Activated CD4-positive, CD25-positive, alpha-beta regulatory T cell treated with anti-CD3 and anti-CD28 coated beads, Interleukin-2, amount 50 U/mL, for 24 hours (primary cell): Measurements from ENCODE around the gene ATP6V1B1.

ENCODE experiments used
- ATAC-seq, 2 donors: fragments of 150-1000 bp; cut with Tn5 transposase; one replicate each; pipeline ENCODE4 v1.10.0; 2021; ENCODE audit warnings: mild to moderate bottlenecking in 1 of 2, moderate library complexity in 1 of 2

ATP6V1B1 gene

DNA sequence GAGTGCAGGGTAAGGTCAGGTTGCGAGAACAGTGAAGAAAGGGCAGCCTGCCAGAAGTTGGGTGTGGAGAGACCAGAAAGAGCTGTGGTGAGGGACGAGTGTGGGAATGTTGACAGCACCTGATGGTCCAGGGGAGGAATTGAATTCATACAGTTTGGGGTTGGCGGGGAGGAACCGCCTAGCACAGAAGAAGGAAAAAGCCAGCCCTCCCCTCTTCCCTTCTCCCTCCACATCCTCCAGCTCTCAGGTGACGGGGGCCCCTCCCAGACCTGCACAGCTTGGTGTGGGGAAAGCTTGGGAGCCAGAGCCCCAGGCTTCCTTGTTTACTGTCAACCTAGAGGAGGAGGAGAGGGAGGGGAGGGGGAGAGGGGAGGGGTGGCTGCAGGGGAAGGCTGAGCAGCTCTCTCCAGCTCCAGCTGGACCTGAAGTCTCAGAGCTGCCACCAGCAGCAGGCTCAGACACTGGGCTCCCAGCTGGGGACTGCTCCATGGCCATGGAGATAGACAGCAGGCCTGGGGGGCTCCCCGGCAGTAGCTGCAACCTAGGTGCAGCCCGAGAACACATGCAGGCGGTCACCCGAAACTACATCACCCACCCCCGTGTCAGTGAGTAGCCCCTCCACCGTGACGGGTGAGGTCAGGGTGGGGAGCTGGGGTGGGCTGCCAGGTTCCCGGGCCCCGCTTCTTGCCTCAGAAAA, at the start of gene ATP6V1B1:
ATP6V1B1 (plus strand) TSS at position 433 of the 697 bp plus-strand sequence; CDS start at position 488, 55 bp downstream.
- no peak for ATAC-seq

DNA sequence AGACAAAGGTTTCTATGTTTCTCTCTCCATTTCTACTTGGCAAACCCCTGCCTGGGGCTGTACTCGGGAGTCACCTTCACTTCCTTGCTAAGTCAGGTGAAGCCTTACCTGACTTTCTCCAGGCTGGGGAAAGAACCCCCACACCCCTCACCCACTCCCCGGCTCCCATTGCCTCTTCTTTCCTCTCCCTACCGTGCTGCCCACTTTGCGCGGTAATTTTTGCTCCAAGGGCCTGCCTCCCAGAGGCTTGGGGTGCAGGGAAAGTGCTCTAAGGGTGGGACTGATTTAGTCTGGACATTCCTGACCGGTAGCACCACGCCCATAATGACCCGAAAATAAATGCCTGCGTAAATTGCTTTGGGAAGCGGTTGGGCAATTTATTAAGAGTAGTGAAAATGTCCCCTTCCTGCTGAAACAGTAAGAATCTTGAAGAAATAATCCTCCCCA, 49.1 kb upstream of the ATP6V1B1 start:
- no peak for ATAC-seq

DNA sequence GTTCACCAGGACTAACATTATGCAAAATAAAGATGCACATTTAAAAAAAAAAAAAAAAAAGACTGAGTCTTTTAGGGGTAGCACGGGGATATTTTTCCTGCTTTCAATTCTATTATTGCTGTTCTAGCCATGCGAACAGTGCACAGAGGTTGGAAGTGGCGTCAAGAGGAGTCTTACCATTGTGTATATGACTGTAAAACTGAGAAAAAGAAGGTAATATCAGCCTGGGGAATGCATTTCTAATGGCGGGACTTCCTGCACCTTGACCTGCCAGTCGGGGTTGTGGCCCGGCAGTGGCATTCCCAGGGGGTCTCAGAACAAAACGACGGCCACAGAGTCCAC, 48.5 kb upstream of the ATP6V1B1 start:
- no peak for ATAC-seq

DNA sequence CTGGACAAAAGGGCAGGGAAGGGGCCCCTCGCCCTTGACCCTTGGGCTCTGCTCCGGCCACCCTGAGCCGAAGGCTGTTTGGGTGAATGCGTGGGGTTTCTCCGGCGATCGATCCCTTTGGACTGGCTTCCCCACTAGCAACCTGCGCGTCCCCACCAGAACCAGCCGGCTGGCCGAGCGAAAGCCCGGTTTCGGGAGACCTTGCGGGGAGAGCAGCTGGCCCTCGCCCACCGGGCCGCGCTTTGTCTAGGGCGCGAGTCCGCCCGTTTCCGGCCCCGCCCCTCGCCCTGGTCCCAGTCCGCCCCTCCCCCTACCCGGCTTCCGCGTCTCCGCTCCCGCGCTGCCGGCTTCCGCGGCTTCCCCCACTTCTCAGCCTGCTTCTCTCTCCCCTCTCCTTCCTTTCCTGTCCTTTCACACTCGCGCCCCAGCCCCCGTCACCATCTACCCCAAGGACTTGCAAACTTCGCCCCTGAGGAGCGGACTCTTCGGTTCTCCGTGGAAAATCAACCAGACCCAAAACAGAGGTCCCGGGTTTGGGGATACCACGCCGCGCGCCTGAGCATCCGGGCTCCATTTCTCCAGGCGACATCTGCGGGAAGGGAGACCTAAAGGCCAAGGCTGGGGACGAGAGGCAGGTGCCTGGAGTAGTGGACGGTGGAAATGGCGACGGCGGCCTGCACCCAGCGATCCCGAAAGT, 48.0 kb upstream of the ATP6V1B1 start:
- ATAC-seq: no peak

GRCh38 chr2:70888366-70888922, 47.3 kb upstream of the ATP6V1B1 start:
- ATAC-seq: no peak

DNA sequence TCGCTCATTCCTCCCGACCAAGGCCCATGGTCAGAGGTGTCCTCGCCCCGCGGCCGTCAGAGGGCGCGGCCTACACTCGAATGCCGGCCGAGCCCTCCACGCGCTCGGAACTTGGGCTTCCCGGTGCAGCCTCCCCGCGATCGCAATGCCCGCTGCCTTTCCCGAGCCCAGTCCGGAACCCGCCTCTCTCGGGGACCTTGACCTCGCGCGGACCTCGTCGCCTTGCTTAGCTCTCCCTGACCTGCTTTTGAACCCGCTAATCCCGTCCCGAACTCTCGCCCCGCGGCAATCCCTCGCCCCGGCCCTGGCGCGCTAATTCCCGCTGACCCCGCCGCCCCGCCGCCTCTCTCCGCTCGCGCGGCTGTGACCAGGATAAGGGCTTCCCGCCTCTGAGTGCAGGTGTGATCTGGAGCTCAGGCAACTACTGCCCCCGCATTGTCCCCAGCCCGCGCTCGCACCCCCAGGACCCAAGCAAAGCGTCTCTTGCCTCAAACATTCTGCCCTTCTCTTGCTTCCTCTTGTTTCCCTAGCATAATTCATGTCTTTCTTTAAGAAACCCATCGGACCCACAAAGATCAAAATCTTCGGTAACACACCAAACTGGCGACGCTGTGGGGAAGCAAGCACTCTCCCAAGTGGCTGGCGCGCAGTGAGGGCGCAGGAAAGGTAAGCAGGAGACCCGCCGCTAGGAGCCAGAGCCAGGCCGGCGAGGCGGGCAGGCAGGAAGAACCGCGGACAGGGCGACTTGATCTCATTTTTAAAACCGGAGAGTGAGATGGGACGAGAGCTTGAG, 46.6 kb upstream of the ATP6V1B1 start:
- no peak for ATAC-seq

DNA sequence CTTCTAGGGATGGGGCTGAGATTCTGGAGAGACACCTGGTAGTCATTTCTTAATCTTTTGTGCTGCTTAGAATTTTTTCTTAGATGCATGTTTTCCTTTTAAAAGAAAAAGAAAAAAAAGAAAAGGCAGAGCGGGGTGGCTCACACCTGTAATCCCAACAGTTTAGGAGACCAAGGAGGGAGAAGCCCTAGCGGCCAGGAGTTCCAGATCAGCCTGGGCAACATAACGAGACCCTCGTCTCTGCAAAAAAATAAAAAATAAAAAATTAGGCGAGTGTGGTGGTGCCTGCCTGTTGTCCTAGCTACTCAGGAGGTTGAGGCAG, 46.0 kb upstream of the ATP6V1B1 start:
- no peak for ATAC-seq

- ATAC-seq: no peak
Measured at GRCh38 chr2:70890469-70891065, 45.1 kb upstream of the ATP6V1B1 start.

DNA sequence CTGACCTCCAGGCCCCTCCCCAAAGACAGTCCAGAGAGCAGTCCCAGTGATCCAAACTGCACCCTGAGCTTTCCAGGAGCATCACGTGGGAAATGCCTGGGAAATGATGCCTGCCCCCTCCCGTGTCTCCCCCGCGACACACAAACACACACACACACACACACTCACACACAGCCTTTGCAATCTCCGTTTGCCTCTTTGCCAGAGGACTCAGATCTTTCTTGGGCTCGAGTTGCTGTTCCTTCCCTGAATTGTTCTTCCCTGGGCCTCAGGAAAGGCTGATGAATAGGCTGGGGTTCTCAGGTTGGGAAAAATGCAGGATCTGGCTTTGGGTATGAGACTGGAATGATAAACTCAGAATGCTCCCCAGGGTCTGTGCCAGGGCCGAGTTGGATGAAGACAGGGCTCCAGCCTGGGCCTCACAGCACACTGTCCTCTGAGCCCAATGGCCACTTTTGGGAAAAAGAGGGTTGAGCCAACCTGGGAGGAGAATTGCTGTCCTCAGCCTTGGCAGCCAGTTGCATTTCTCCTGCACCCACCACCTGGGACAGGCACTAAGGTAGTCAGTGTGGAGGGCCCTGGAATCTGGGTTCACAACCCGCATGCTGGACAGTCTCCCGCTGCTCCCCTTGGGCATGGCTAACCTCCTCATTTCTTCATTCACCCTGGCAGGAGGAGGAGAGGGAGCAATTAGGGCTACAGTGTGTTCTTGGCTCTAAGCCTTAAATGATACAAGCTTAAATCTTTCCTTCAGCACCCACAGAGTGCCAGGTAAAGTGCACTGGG, 43.9 kb upstream of the ATP6V1B1 start:
- ATAC-seq: no peak

- ATAC-seq: no peak
Measured at GRCh38 chr2:70892750-70893149, 43.0 kb upstream of the ATP6V1B1 start.

- ATAC-seq: no peak
Measured at GRCh38 chr2:70893186-70893585, 42.5 kb upstream of the ATP6V1B1 start.

- no peak for ATAC-seq
Measured at GRCh38 chr2:70894765-70895164, 40.9 kb upstream of the ATP6V1B1 start.

- no peak for ATAC-seq
Measured at GRCh38 chr2:70895249-70895648, 40.5 kb upstream of the ATP6V1B1 start.

DNA sequence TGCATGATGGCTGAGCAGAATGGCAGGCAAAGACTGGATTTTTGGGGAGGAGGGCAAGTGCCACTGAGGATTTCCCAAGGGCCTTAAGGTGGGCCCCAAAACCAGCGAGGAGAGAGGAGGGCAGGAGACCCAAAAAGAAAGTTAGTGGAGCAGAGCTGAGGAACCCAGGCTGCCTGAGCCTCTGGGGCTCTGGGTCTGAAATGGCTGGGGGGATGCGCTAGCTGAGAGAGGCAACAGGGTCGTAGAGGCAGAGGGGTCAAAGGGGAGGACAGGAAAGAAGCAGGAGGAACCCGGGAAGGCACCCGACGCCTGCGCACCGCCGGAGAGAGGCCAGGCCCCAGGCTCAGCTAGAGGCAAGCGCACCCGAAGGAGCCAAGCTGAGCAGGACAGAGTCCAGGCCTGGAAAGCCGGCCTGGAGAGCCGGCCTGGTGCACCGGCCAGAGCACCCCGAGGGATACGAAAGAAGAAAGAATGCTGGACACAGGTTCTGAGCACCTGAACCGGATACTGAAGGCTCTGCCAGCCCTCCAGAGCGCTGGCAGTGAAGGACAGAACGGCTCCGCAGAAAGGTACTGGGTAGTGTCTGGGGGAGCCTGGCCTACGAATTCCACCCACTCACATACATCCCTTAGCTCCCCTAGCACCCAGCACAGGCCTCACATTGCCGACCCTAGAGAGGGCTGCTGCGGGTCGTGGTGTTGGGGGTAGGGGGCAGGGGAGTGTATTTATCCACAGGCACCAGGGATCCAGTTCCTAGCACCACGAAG, 39.5 kb upstream of the ATP6V1B1 start:
- ATAC-seq: no peak

DNA sequence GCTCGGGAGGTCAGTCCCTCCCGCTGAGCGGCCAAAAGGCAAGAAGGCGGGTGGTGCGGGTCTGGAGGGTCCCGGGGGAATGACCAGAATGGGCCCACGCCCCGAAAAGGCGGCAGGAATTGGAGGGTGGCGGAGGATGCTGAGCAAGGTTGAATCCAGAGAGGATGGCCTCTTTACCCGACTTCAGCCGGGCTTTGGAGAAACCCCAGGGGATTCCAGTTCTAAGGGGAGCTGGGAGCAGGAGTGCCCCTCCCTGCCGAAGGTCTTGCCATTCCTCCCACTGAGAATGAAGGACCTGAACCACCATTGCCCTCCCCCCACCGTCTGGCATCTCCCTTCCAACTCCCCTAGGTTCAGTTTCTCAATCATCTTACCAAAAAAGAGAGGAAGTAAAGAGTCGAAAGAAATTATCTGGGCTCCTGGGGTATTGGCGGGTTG, 38.9 kb upstream of the ATP6V1B1 start:
- ATAC-seq: no peak

DNA sequence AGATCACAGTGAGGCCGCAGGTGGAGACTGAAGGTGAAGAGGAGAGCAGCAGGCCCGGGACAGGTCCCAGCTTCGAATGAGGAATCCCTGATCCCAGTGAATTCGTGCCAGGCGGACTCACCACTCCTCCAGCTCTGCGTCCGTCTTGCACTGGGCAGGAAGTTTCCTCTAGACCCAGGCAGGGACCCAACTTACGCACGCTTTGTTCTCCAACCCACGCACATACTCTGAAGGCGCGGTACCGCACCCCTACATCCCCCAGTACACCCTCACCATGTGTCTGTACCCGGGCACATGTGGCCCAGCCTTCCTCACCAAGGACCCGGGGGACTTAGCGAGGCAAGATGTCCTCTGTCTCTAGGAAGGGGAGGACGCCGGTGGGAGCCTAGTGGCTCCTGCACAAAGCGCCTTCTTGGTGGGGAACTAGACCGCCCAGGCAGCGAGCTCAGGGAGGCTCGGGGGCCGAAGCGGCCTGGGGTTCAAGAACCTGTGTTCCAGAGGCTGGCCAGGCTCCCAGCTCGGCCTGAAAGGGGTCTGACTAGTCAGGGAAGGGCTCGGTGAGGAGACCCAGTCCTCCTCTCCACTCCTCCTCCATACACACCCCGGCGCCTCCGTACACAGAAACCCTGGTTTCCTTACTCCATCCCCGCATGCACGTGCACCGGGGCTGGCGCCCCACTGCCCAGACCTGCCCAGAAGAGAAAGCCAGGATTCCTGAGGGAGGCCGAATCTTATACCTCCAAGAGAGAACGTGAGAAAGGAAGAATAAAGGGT, 38.3 kb upstream of the ATP6V1B1 start:
- ATAC-seq: no peak

- ATAC-seq: no peak
Measured at GRCh38 chr2:70897977-70898226, 37.8 kb upstream of the ATP6V1B1 start.

- no peak for ATAC-seq
Measured at GRCh38 chr2:70898363-70899240, 37.1 kb upstream of the ATP6V1B1 start.

DNA sequence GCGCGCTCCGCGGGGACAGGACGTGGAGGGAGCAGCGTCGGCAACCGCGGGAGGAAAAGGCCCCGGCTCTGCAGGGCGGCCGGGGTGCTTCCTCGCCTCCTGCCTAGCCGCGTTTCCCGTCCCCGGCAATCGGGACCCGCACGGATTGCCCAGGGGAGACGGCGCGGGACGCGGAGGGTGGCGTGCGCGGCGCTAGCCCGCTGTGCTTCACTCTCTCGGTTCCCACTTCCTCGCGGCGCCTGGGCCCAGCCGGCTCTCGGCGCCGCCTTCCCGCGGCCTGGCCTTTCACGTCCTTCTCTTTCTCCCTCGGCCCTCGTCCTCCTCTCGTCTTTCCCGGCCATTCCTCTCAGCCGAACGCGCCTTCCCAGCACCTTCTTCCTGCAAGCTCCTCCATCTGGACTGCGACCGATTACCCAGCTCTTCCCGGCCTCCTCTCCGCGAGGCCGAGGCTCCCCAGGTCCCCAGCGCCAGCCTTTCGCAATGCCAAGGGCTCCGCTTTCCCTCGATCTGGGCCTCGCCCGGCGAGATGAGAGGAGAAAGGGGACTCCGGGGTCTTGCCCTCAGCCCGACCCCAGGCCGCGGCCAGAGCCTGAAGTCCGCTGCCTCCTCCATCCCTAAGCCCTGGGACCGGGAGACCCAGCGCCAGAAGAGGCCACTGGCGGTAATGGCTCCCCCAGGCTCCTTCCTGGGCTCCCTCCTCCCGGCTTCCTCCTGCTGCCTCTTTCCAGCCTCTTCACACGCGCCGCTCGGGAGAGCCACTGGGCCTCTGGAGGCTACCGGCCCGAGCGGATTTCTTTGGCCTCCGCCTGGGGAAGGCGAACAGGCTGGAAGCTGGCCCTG, 34.3 kb upstream of the ATP6V1B1 start:
- ATAC-seq: no peak
